Inflammatory macrophage (primary cell): ENCODE data around the gene SCN8A.

ENCODE experiments used
- DNase-seq, 2 donors: peaks; one replicate each; pipeline ENCODE4 v3.0.0-alpha.2; 2020 to 2022

Gene SCN8A

GRCh38 chr12:51836827-51837173, 245.8 kb downstream of the SCN8A start:
- DNase-seq: no peak

GRCh38 chr12:51837286-51837685, 246.3 kb downstream of the SCN8A start:
- DNase-seq: no peak

GRCh38 chr12:51838036-51838435, 247.0 kb downstream of the SCN8A start:
- DNase-seq: no peak

GRCh38 chr12:51838762-51839161, 247.7 kb downstream of the SCN8A start:
- DNase-seq: no peak

- DNase-seq: no peak
These were observed 248.4 kb downstream of the SCN8A start for GRCh38 chr12:51839310-51839947.

- DNase-seq: no peak
These were observed 249.9 kb downstream of the SCN8A start for GRCh38 chr12:51840966-51841365.

- DNase-seq: no peak
These were observed 250.7 kb downstream of the SCN8A start for GRCh38 chr12:51841727-51842126.

- DNase-seq: no peak
These were observed 253.8 kb downstream of the SCN8A start for GRCh38 chr12:51844854-51845253.

- no peak for DNase-seq
These were observed 254.4 kb downstream of the SCN8A start for GRCh38 chr12:51845482-51845881.

- DNase-seq: no peak
These were observed 255.2 kb downstream of the SCN8A start for GRCh38 chr12:51846271-51846691.

- peak in 1 of 2 donors; percentile 13 for DNase-seq
These were observed 256.0 kb downstream of the SCN8A start for GRCh38 chr12:51846911-51847642.

- DNase-seq: no peak
These were observed 256.8 kb downstream of the SCN8A start for GRCh38 chr12:51847643-51848325.

GRCh38 chr12:51848326-51848727, 257.3 kb downstream of the SCN8A start, which contains the start of gene FIGNL2:
Gene FIGNL2, minus strand, starts transcription at chr12:51848718. Its CDS starts 26,305 bp downstream, at chr12:51822413.
- no peak for DNase-seq

GRCh38 chr12:51848841-51849735, 258.1 kb downstream of the SCN8A start:
- no peak for DNase-seq

GRCh38 chr12:51850081-51850964, 259.3 kb downstream of the SCN8A start:
- no peak for DNase-seq

- no peak for DNase-seq
These were observed 259.9 kb downstream of the SCN8A start for GRCh38 chr12:51850965-51851299.

GRCh38 chr12:51851413-51852124, 260.5 kb downstream of the SCN8A start:
- DNase-seq: peak; percentile 8 to 36

- no peak for DNase-seq
These were observed 261.5 kb downstream of the SCN8A start for GRCh38 chr12:51852404-51853137.

- DNase-seq: no peak
These were observed 264.8 kb downstream of the SCN8A start for GRCh38 chr12:51855586-51856428.
